ENCODE data around the gene CUX1.

Gene CUX1

DNA sequence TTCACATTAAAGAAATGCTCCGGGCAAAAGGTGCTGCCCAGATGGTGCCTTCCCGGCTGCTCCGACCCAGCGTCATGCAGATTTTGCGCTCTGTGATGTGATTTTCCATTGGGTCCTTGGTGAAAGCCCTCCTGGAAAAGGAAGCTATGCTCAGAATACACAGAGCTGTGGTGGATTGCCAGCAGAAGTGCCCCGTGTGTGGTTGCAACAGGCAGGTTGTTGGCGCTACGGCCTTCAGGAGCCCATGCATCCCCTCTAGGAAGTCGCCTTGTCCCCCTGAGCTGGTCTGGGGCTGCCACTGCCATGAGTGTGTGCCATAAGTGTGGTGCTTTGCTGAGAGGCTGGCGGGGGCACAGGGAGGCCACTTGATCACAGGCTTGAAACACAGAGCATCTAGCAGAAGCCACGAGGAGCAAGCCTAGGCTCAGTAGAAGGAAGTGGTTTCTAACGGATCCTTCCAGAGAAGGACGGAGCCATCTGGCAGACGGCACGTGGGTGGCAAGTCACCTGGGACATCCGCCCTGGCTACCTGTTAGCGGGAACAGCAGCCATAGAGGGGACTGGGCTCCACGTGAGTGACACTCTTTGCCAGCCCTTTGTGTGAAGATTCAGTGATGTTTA is 210.9 kb downstream of the CUX1 start:
- in situ Hi-C loops (cut with HindIII; ENCODE audit: low sequenced_read_pairs) = no loop called here
- H3K4me3 ChIP-seq (ENCODE audit: low read depth, low read length) = no peak overlapping the region
- TF ChIP-seq, protein P1, sequence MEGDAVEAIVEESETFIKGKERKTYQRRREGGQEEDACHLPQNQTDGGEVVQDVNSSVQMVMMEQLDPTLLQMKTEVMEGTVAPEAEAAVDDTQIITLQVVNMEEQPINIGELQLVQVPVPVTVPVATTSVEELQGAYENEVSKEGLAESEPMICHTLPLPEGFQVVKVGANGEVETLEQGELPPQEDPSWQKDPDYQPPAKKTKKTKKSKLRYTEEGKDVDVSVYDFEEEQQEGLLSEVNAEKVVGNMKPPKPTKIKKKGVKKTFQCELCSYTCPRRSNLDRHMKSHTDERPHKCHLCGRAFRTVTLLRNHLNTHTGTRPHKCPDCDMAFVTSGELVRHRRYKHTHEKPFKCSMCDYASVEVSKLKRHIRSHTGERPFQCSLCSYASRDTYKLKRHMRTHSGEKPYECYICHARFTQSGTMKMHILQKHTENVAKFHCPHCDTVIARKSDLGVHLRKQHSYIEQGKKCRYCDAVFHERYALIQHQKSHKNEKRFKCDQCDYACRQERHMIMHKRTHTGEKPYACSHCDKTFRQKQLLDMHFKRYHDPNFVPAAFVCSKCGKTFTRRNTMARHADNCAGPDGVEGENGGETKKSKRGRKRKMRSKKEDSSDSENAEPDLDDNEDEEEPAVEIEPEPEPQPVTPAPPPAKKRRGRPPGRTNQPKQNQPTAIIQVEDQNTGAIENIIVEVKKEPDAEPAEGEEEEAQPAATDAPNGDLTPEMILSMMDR (IDR thresholded peaks at IDR 0.05; ENCODE audit: low read depth, low read length) = no peak
- no peak for DNase-seq (ENCODE audit: low read depth, low spot score)

DNA sequence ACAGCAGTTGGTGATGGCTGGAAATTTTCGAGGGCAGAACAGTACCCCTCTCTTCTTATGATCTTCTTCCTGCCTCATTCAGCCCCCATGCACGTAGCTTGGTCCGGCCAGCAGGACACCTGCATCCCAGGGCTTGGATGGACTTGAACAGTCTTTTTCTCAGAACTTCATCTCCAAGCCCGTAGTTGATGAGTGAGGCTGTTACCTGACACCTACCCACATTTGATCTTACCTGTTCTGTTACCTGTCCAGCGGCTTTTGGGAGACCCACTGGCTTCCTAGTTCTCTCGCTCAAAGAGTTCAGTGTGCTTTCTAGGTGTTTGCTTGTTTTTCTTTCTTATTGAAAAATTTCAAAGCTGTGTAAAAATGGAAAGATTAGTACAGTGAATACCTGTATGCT is 212.2 kb downstream of the CUX1 start:
- TF ChIP-seq, protein P1 (IDR thresholded peaks at IDR 0.05; ENCODE audit: low read depth, low read length) = no peak
- in situ Hi-C loops (cut with HindIII; ENCODE audit: low sequenced_read_pairs) = no loop called here
- DNase-seq (ENCODE audit: low read depth, low spot score) = no peak
- H3K4me3 ChIP-seq (ENCODE audit: low read depth, low read length) = no peak overlapping the region

DNA sequence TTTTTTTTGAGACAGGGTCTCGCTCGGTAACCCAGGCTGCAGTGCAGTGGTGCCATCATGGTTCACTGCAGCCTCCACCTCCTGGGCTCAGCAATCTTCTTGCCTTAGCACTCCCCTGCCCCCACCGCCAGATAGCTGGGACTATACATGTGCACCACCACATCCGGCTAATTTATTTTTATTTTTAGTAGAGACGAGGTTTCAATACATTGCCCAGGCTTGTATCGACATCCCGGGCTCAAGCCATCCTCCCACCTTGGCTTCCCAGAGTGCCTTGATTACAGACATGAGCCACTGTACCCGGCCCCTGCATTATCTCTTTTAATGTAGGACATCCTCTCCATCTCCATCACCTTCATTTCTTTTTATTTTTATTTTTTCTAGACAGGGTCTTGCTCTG is 213.3 kb downstream of the CUX1 start:
- TF ChIP-seq, protein P1 (IDR thresholded peaks at IDR 0.05; ENCODE audit: low read depth, low read length) = no peak
- no peak overlapping the region for H3K4me3 ChIP-seq (ENCODE audit: low read depth, low read length)
- in situ Hi-C loops (cut with HindIII; ENCODE audit: low sequenced_read_pairs) = no loop called here
- no peak for DNase-seq (ENCODE audit: low read depth, low spot score)

DNA sequence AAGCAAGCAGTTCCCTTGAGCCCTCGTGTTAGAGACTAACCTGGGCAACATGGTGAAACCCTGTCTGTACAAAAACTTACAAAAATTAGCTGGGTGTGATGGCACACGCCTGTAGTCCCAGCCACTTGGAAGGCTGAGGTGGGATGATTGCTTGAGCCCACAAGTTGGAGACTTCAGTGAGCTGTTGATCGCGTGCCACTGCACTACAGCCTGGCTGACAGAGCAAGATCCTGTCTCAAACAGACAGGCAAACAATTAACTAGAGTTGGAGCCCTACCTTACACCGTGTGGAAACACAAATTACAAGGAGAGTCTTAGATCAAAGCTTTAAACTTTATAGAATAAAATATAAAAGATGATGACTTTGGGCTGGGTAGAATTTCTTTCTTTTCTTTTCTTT is 219.5 kb downstream of the CUX1 start:
- DNase-seq (ENCODE audit: low read depth, low spot score) = no peak
- in situ Hi-C loops (cut with HindIII; ENCODE audit: low sequenced_read_pairs) = no loop called here
- TF ChIP-seq, protein P1 (IDR thresholded peaks at IDR 0.05; ENCODE audit: low read depth, low read length) = no peak
- no peak overlapping the region for H3K4me3 ChIP-seq (ENCODE audit: low read depth, low read length)

DNA sequence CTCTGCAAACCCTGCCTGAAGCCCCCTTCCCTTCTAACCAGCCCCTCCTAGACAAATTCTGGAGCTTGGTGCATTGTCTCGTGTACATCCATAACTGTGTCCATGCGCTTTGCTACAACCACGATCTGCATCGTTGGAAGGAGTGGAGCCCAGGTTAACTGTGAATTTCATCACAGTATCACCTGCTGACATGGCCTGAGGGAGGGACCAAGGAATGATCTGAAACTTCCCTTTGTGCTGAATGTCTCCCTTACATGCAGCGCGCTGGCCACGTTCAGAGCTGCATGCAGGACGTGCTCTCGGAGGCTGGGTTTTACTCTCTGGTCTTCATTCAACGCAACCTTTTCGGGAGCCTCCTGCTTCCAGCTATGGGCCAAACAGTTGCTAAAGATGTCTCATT is 222.3 kb downstream of the CUX1 start:
- H3K4me3 ChIP-seq (ENCODE audit: low read depth, low read length) = no peak overlapping the region
- in situ Hi-C loops (cut with HindIII; ENCODE audit: low sequenced_read_pairs) = no loop called here
- TF ChIP-seq, protein P1 (IDR thresholded peaks at IDR 0.05; ENCODE audit: low read depth, low read length) = no peak
- DNase-seq (ENCODE audit: low read depth, low spot score) = no peak

DNA sequence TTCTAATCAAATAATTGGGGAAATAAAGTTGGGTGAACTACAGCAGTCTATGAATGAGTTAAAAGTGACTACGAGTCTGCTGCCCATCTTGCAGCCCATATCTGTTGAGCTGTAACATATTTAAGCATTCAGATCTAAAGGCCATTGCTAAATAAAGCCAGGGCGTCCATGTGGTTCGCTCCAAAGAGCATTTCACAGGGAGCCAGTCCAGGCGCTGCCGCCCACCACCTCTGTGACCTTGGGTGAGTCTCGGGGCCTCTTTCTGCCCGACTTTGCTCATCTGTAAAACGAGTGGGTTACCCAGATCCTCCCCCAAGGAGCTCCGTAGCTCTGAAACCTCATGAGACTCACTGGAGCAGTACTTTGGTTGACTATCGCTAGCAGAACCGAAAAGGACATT is 223.1 kb downstream of the CUX1 start:
- DNase-seq (ENCODE audit: low read depth, low spot score) = no peak
- in situ Hi-C loops (cut with HindIII; ENCODE audit: low sequenced_read_pairs) = no loop called here
- no peak overlapping the region for H3K4me3 ChIP-seq (ENCODE audit: low read depth, low read length)
- TF ChIP-seq, protein P1 (IDR thresholded peaks at IDR 0.05; ENCODE audit: low read depth, low read length) = no peak
